B cell (primary cell): ENCODE measurements around the gene LILRB4. TPM values are rescaled to one million over a fixed set of nuclear protein-coding genes. Genes with fewer than 3 reads are reported as not detected.

Experiments used
- ATAC-seq: fragments of 200-7000 bp; cut with Tn5 transposase; one replicate; pipeline ENCODE4 v1.10.0; 2021; ENCODE audit warnings: low read depth, mild to moderate bottlenecking, moderate number of reproducible peaks, moderate library complexity
- CTCF ChIA-PET: fragments of 350-600 bp; sonication (Branson Sonifier 250); formaldehyde crosslinking; loops from one replicate; lab custom pipeline; 2021; ENCODE audit warnings: antibody characterized with exemption, inconsistent platforms; lab: Charles Lee
- POLR2A ChIA-PET: fragments of 350-600 bp; sonication (Branson Sonifier 250); formaldehyde crosslinking; loops from one replicate; lab custom pipeline; 2021; ENCODE audit warnings: antibody characterized with exemption; lab: Charles Lee
- DNase-seq: peaks from one replicate; pipeline ENCODE4 v3.0.0; 2013
- H2AFZ ChIP-seq: 2 replicates; pipeline ENCODE4 v1.6.1; 2012; ENCODE audit warnings: mild to moderate bottlenecking, low read depth, low read length; ENCODE audit not compliant: insufficient read depth, poor library complexity, severe bottlenecking
- H3K27ac ChIP-seq, 2 donors: 1 replicate in 1 of 2; 2 replicates in 1 of 2; pipeline ENCODE4 v1.5.1; 2012 to 2013; ENCODE audit warnings: low read length in 2 of 2, mild to moderate bottlenecking in 2 of 2, moderate library complexity in 1 of 2
- H3K27me3 ChIP-seq, 4 experiments: fragments of 200-600 bp in 1 of 4; sonication (generic) in 1 of 4; replicated peaks in 1 of 4; 1 replicate in 2 of 4; 2 replicates in 2 of 4; pipeline versions ENCODE4 v1.6.1 to v1.7.0; 2013 to 2016; ENCODE audit warnings: low read length in 3 of 4, mild to moderate bottlenecking in 2 of 4, mixed read lengths in 1 of 4, moderate library complexity in 1 of 4; ENCODE audit not compliant: insufficient read depth in 4 of 4, control insufficient read depth in 3 of 4; ENCODE audit errors: control extremely low read depth in 1 of 4
- H3K36me3 ChIP-seq, 2 experiments: replicated peaks in 1 of 2; 1 replicate in 1 of 2; 2 replicates in 1 of 2; pipeline versions ENCODE4 v1.6.1 to v1.7.1; 2013; ENCODE audit warnings: low read length in 1 of 2; ENCODE audit not compliant: insufficient read depth in 2 of 2, control insufficient read depth in 1 of 2; ENCODE audit errors: control extremely low read depth in 1 of 2, extremely low read depth in 1 of 2
- H3K4me1 ChIP-seq, 2 donors: fragments of 200-600 bp in 1 of 2; sonication (generic) in 1 of 2; 1 replicate in 1 of 2; 2 replicates in 1 of 2; pipeline versions ENCODE4 v1.5.1 to v1.6.1; 2013 to 2017; ENCODE audit warnings: low read length in 2 of 2; ENCODE audit not compliant: control insufficient read depth in 2 of 2, insufficient read depth in 2 of 2
- H3K4me2 ChIP-seq: replicated peaks from 2 replicates; pipeline ENCODE3; 2012; ENCODE audit warnings: mild to moderate bottlenecking, low read depth, low read length; ENCODE audit not compliant: poor library complexity, severe bottlenecking
- H3K4me3 ChIP-seq, 5 experiments: fragments of 200-600 bp in 1 of 5; sonication (generic) in 1 of 5; 1 replicate in 3 of 5; 2 replicates in 2 of 5; pipeline versions ENCODE4 v1.5.1 to v1.7.0; 2011 to 2016; ENCODE audit warnings: low read length in 4 of 5, mild to moderate bottlenecking in 4 of 5, low read depth in 2 of 5, control low read depth in 1 of 5, moderate library complexity in 1 of 5; ENCODE audit not compliant: insufficient read depth in 1 of 5; ENCODE audit errors: control extremely low read depth in 1 of 5, extremely low read depth in 1 of 5
- H3K79me2 ChIP-seq: fragments of 200-600 bp; sonication (generic); one replicate; pipeline ENCODE4 v1.6.0; 2016; ENCODE audit warnings: low read length; ENCODE audit not compliant: control insufficient read depth, insufficient read depth
- H3K9ac ChIP-seq: fragments of 200-600 bp; sonication (generic); 2 replicates; pipeline ENCODE4 v1.6.1; 2017; ENCODE audit warnings: mild to moderate bottlenecking, low read length, moderate library complexity
- H3K9me3 ChIP-seq, 3 donors: one replicate each; pipeline versions ENCODE4 v1.6.1 to v1.7.1; 2013; ENCODE audit warnings: low read length in 2 of 3; ENCODE audit not compliant: control insufficient read depth in 2 of 3, insufficient read depth in 1 of 3; ENCODE audit errors: control extremely low read depth in 1 of 3
- H4K20me1 ChIP-seq: 2 replicates; pipeline ENCODE4 v1.6.0; 2012; ENCODE audit warnings: mild to moderate bottlenecking, low read length; ENCODE audit not compliant: insufficient read depth, control insufficient read depth, poor library complexity, severe bottlenecking
- H3K27ac Mint-ChIP-seq: one replicate; pipeline ENCODE4 v1.8.0; 2021; ENCODE audit warnings: mixed read lengths
- H3K27me3 Mint-ChIP-seq: one replicate; pipeline ENCODE4 v1.8.0; 2021; ENCODE audit warnings: mixed read lengths
- H3K4me1 Mint-ChIP-seq: one replicate; pipeline ENCODE4 v1.8.0; 2021; ENCODE audit warnings: mixed read lengths
- H3K4me3 Mint-ChIP-seq: one replicate; pipeline ENCODE4 v1.8.0; 2021; ENCODE audit warnings: mixed read lengths
- H3K9me3 Mint-ChIP-seq: one replicate; pipeline ENCODE4 v1.8.0; 2022; ENCODE audit warnings: mixed read lengths; ENCODE audit not compliant: insufficient read depth
- CTCF ChIP-seq: fragments of 200-600 bp; IDR thresholded peaks from one replicate; pipeline ENCODE4 v1.8.0; 2022; ENCODE audit warnings: antibody characterized with exemption, mild to moderate bottlenecking
- EZH2 ChIP-seq: IDR thresholded peaks from 2 replicates; pipeline ENCODE4 v1.6.1; 2012; ENCODE audit warnings: borderline replicate concordance, low read depth, mild to moderate bottlenecking, moderate library complexity, low read length; ENCODE audit not compliant: insufficient read depth, poor library complexity, severe bottlenecking
- WGBS: methylation state at CpG from one replicate; pipeline ENCODE4 v1.1.5; 2013; ENCODE audit warnings: missing lambda C conversion rate; ENCODE audit not compliant: insufficient coverage; 5-methylcytosine and 5-hydroxymethylcytosine counted together
- intact Hi-C: fragments of 100-400 bp; cut with micrococcal nuclease; formaldehyde crosslinking; loops from one replicate; pipeline ENCODE4 v1.10.0; 2022
- polyA minus RNA-seq: library from RNA; depleted of rRNA, polyadenylated mRNA; stranded (reverse); fragments of >200 nt; gene quantifications from 2 replicates; pipeline ENCODE4 v1.2.3, GENCODE V29; 2012
- polyA plus RNA-seq: library from polyadenylated mRNA; depleted of rRNA; stranded (reverse); fragments of >200 nt; gene quantifications from 2 replicates; pipeline ENCODE4 v1.2.3, GENCODE V29; 2012
- total RNA-seq, 2 donors: library from RNA; stranded (reverse); fragments of 120-200 nt in 1 of 2; gene quantifications; 1 replicate in 1 of 2; 2 replicates in 1 of 2; pipeline versions ENCODE4 v1.2.3 to v1.2.4, GENCODE V29; 2013 to 2022

The LILRB4 gene
- total RNA-seq (0.61 and 1.1 TPM in 2 replicates), polyA plus RNA-seq (1.2 and 2.8 TPM in 2 replicates), polyA minus RNA-seq (1.5 and 2.0 TPM in 2 replicates)
- total RNA-seq (2013) = 2.2 TPM

- peaks cover 29% of the 10 kb centered on the region for H3K4me1 Mint-ChIP-seq
- Histone ChIP-seq H3K9me3 (peaks cover 0 to 15% (median under 1%) of the 10 kb centered on the region in 3 donors), H3K4me3 (peak within 1 kb of the TSS in 1 of 5 experiments; percentile 43), H3K4me1 (peaks cover 27 to 39% of the 10 kb centered on the region in 2 donors), H3K9ac (no peak within 1 kb of the TSS), H2AFZ (no peak within 1 kb of the TSS), H4K20me1 (no peaks in the 10 kb centered on the region), H3K4me2 (peak within 1 kb of the TSS; percentile 64), H3K27ac (no peak within 1 kb of the TSS), H3K36me3 (no peaks in the 10 kb centered on the region), H3K79me2 (no peaks in the 10 kb centered on the region), H3K27me3 (peaks cover 0 to 11% (median 3%) of the 10 kb centered on the region in 4 experiments)
- H3K4me3 Mint-ChIP-seq = peak within 1 kb of the TSS; percentile 66
- intact Hi-C loops = no loop called here
- no peak for DNase-seq
- ATAC-seq = no peak
- TF ChIP-seq EZH2 = no peak
- no peak for TF ChIP-seq CTCF
- peaks cover 11% of the 10 kb centered on the region for H3K27me3 Mint-ChIP-seq
- WGBS = 19% methylated on average over 7 of the region's 7 CpGs
- no peak within 1 kb of the TSS for H3K27ac Mint-ChIP-seq
- CTCF ChIA-PET = interaction anchor here (2.4 to 2.6 kb wide), 2 partner anchors 9 to 181 kb away, joined by 13 to 14 read pairs; no protein-coding TSS in a partner anchor
- POLR2A ChIA-PET = no interaction called here
- H3K9me3 Mint-ChIP-seq = no peaks in the 10 kb centered on the region
These were observed at the start of gene LILRB4 for GRCh38 chr19:54662730-54663129. Gene LILRB4, plus strand, starts transcription at chr19:54662985. Its CDS starts 49 bp downstream, at chr19:54663034.

- H3K36me3 ChIP-seq = no peaks in the 10 kb centered on the region
- ChIA-PET CTCF (interaction anchor here (0.5 to 2.7 kb wide), 3 partner anchors 38 to 148 kb away, joined by 3 to 9 read pairs (median 4); no protein-coding TSS in a partner anchor), POLR2A (no interaction called here)
- Mint-ChIP-seq H3K4me3 (no peak overlapping the region), H3K9me3 (no peaks in the 10 kb centered on the region), H3K4me1 (peaks cover 74% of the 10 kb centered on the region), H3K27me3 (no peaks in the 10 kb centered on the region), H3K27ac (peak overlapping the region; percentile 54)
- intact Hi-C loops = loop anchor here (5.0 to 10.0 kb wide), 2 partner anchors 38 to 50 kb away; no protein-coding TSS in a partner anchor
- H3K27me3 ChIP-seq = no peaks in the 10 kb centered on the region
- H2AFZ ChIP-seq = no peak overlapping the region
- no peak for DNase-seq
- H3K4me1 ChIP-seq = peaks cover 44 to 46% of the 10 kb centered on the region in 2 donors
- WGBS = no CpG with 5 or more reads among the region's 1 CpG
- peaks cover 39% of the 10 kb centered on the region for H3K79me2 ChIP-seq
- no peak overlapping the region for H3K9ac ChIP-seq
- H3K27ac ChIP-seq = no peak overlapping the region
- no peaks in the 10 kb centered on the region for H4K20me1 ChIP-seq
- H3K9me3 ChIP-seq = no peaks in the 10 kb centered on the region
- TF ChIP-seq CTCF = no peak
- no peak for TF ChIP-seq EZH2
- H3K4me3 ChIP-seq = no peak overlapping the region
- ATAC-seq = no peak
- H3K4me2 ChIP-seq = peak overlapping the region; percentile 79
These were observed 48.1 kb upstream of the LILRB4 start for GRCh38 chr19:54614726-54615125.
